ENCODE measurements around the gene UNG.

Gene UNG

DNA sequence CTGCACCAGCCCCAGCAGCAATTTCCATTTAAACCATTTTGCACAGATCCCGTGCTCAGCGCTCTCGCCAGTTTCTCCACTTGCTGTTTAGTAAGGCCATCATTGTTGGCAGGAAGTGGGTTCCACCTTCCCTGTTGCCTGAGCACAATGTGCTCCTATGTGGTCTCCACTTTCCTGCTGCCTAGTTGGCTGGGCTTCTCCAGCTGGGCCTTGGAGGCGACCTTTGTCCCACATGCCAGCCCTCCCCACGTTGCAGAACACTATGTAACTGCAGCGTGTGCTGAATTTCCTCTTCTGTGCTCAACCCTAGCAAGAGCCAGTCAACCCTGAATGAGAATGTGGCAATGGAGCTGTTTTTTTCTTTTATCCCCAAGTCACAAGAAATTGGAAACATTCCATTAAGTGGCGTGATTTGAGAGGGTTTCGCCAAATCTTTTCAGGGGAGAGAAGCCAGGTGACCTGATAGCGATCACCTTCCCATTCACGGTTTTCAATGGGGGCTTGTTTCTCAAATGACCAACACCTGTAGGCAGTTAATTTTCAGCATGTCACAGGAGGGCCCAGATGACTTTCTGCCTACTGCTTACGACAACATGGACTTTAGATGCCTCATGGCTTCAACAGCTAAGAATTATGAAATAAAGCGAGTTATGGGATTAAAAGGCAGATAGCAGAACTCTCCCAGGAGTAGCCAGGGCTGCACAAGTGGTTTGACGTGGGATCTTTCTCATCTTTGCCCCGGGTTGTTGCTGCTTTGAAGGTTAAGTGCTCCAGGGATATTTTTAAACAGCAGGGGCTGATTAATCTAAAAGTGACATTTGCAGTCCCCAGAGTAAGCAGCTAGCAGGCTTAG is 18.6 kb downstream of the UNG start, which contains the start of gene ACACB:
TSS of gene ACACB (plus strand) at position 830 of the 853 bp plus-strand sequence. CDS start 22,819 bp downstream, outside the sequence.
- TF ChIP-seq, protein P1, sequence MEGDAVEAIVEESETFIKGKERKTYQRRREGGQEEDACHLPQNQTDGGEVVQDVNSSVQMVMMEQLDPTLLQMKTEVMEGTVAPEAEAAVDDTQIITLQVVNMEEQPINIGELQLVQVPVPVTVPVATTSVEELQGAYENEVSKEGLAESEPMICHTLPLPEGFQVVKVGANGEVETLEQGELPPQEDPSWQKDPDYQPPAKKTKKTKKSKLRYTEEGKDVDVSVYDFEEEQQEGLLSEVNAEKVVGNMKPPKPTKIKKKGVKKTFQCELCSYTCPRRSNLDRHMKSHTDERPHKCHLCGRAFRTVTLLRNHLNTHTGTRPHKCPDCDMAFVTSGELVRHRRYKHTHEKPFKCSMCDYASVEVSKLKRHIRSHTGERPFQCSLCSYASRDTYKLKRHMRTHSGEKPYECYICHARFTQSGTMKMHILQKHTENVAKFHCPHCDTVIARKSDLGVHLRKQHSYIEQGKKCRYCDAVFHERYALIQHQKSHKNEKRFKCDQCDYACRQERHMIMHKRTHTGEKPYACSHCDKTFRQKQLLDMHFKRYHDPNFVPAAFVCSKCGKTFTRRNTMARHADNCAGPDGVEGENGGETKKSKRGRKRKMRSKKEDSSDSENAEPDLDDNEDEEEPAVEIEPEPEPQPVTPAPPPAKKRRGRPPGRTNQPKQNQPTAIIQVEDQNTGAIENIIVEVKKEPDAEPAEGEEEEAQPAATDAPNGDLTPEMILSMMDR (IDR thresholded peaks at IDR 0.05; ENCODE audit: control extremely low read depth, extremely low read depth, low read depth, missing control alignments): no peak
- POLR2A ChIA-PET: no interaction called here
- CTCF ChIA-PET: interaction anchor here (1.2 kb wide), 1 partner anchor 278 kb away, joined by 4 read pairs; no protein-coding TSS in a partner anchor
- no peak for DNase-seq (ENCODE audit: extremely low spot score)

DNA sequence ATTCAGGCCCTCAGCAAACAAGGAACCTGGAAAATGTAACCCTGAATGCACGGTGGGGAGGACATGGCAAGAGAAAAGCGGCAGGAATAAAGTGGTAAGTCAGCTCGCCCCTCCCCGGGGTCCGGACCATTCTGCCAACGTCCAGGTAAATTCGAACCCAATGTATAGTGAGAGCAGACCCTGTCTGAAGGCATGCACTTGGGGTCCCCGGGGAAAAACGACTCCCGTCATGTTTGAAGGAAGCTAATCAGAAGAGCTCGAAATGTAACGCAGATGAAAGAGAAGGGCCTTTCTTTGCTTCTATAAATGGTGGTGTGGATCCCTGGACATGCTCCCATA is 19.2 kb downstream of the UNG start:
- TF ChIP-seq, protein P1 (IDR thresholded peaks at IDR 0.05; ENCODE audit: control extremely low read depth, extremely low read depth, low read depth, missing control alignments): no peak
- ChIA-PET POLR2A (no interaction called here), CTCF (interaction anchor here (0.7 kb wide), 1 partner anchor 269 kb away, joined by 4 read pairs; no protein-coding TSS in a partner anchor)
- DNase-seq (ENCODE audit: extremely low spot score): no peak

DNA sequence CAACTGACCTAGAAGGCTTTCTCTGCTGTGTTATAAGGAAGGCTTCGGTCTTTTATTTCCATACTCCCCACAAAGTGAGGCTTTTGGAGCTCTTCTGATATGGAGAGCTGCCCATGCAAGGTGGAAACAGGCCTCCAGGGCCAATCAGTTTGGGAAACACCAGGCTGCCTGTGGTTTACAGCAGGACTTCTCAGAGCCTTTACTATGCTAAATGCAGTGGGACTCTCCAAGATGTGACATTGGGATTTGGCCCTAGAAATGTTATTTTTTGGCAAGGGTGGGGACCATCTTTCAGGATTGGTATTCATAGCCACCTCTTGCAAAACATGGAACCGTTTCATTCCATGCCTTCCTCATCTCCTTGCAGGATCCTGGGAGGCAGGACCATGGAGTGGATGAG is 22.7 kb downstream of the UNG start:
- POLR2A ChIA-PET: no interaction called here
- CTCF ChIA-PET: interaction anchor here (1.5 to 5.0 kb wide), 2 partner anchors 9 to 18 kb away, joined by 4 to 25 read pairs; no protein-coding TSS in a partner anchor
- TF ChIP-seq, protein P1 (IDR thresholded peaks at IDR 0.05; ENCODE audit: control extremely low read depth, extremely low read depth, low read depth, missing control alignments): no peak
- DNase-seq (ENCODE audit: extremely low spot score): no peak

DNA sequence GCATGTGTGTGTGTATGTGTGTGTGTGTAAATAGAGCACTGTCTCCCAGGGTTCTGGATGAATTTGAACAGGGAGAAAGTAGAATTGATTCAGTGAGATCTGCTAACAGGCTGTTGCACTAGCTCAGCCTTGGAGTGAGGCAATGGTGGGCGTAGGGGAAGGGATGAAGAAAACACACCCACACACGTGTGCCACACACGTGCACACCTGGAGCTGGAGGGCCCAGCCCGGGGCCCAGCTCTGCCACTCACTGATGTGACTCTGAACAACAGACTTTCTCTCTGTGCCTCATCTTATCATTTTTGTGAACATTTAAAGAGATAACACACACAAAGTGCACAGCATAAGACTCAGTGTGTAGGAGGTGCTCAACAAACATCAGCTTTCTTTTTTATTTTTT is 23.2 kb downstream of the UNG start:
- POLR2A ChIA-PET: interaction anchor here (0.5 kb wide), 1 partner anchor 21 kb away, joined by 4 read pairs; no protein-coding TSS in a partner anchor
- TF ChIP-seq, protein P1 (IDR thresholded peaks at IDR 0.05; ENCODE audit: control extremely low read depth, extremely low read depth, low read depth, missing control alignments): no peak
- CTCF ChIA-PET: interaction anchor here (1.5 to 5.0 kb wide), 2 partner anchors 9 to 18 kb away, joined by 4 to 25 read pairs; no protein-coding TSS in a partner anchor
- DNase-seq (ENCODE audit: extremely low spot score): no peak

DNA sequence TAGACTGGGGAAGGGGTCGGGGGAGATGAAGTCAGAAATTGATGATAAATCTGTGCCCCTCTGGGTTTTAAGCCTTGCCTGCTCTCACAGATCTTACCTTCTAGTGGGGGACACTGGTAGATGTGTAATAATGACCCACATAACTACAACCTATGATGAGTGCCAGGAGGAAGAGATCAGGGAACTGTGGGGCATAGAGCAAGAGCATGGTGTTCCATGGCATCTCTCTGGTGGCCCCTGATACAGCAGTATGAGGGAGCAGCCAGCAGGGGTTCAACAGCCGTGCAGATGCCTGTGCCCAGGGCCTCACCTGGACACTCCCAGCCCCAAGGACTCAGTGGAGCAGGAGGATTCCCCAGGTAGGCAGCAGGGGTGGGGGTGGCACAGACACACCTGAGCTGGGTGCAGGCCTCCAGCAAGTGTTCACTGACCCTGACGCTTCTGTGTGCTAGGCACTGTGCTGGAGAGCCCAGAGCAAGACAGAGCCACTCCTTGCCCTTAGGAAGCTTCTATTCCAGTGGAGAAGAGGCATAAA is 24.0 kb downstream of the UNG start:
- CTCF ChIA-PET: interaction anchor here (5.0 kb wide), 1 partner anchor 10 kb away, joined by 25 read pairs; no protein-coding TSS in a partner anchor
- POLR2A ChIA-PET: no interaction called here
- TF ChIP-seq, protein P1 (IDR thresholded peaks at IDR 0.05; ENCODE audit: control extremely low read depth, extremely low read depth, low read depth, missing control alignments): no peak
- DNase-seq (ENCODE audit: extremely low spot score): no peak

DNA sequence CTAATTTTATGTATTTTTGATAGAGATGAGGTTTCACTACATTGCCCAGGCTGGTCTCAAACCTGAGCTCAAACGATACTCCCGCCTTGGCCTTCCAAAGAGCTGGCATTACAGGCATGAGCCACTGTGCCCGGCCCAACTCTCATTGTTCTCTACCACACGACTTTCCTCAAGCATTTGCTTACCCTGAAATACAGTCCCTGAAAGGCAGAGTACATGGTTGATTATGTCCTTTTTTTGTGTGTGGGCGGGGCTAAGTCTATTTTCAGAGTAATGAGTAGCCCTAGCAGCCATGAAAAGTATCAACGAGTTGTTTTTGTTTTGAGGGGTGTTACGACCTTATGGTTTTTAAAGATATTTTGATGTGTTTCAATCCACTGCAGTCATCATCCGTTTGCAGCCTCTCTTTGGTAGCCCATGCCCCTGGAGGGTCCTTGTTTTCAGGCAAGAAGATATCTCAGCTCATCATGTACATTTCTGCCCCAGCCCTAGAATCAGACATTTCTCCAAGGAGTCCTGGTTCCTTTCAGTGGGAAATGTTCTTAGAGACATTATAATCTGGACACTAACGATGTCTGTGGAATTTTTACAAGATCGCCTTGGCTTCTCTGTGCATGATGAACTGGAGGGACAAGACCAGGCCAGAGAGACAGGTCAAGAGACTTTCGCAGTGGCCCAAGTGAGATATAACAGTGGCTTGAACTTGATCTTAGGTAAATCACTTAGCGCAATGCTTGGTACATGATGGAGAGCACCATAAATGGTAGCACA is 27.7 kb downstream of the UNG start:
- TF ChIP-seq, protein P1 (IDR thresholded peaks at IDR 0.05; ENCODE audit: control extremely low read depth, extremely low read depth, low read depth, missing control alignments): no peak
- no peak for DNase-seq (ENCODE audit: extremely low spot score)
- POLR2A ChIA-PET: no interaction called here
- CTCF ChIA-PET: interaction anchor here (1.0 kb wide), 2 partner anchors 9 to 14 kb away, joined by 3 to 4 read pairs; no protein-coding TSS in a partner anchor
